ENCODE data around the gene TMEM81. TPM values are rescaled to one million over a fixed set of nuclear protein-coding genes. Genes with fewer than 3 reads are reported as not detected.

Gene TMEM81
- total RNA-seq, 1 experiment from 2014 or later = 6.0 TPM

DNA sequence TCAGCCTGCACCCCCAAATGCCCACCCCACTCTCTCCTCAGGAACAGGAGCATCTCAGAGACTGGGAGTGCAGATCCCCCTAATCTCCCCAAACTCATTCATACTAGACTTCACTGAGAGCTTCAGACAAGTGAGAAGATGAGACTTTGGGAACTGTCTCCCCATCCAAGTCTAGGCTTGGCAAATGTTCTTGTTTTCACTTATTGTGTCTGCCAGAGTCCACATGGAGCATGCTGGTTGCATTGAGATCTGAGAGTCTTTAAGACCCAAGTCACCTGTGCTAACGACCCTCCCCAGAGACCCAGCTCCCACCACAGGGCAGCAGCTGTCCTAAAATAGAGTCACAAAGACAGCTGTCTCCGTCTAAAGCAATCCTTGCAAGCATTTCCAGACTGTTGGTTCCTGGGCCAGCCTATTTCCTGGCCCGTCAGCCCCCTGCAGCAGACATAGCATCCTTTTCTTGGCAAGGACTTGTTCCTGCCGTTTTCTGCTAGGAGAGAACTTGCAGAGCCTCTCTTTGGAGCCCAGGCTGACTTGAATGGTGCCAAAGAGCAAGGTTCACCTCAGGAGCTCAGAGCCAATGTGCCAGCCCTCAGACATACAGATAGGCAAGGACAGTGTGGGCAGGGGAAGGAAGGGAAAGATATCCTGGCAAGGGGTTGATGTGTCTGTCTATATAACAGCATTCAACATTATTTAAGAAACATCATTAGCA is 43.1 kb downstream of the TMEM81 start:
- DNase-seq (ENCODE audit: extremely low read depth, low read depth) = no peak

- no peak for DNase-seq (ENCODE audit: extremely low read depth, low read depth)
Measured at GRCh38 chr1:205038132-205038786, 46.0 kb downstream of the TMEM81 start.

DNA sequence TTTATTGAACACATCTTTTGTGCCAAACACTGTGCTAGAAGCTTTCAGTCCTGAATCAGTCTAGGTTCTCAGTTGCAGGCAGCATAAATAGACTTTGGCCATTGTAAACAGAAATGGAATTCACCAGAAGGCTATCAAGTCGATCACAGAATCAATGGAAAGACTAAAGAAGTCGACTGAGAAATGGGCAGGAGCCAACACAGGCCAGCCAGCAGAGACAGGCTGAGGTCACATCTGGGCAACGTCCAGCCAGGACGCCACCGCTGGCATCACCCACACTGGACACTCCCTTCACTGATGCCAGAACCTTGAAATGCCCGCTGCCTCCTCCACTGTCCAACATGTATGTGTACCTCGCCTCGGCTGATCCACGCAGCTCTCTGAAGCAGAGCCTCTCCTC is 46.7 kb downstream of the TMEM81 start:
- no peak for DNase-seq (ENCODE audit: extremely low read depth, low read depth)

Other genes starting within 250 kb of the TMEM81 start
- 0.12 and 0.52 TPM in 2 replicates for gene NFASC, start 213.6 kb downstream of the TMEM81 start, total RNA-seq (2014; rRNA removed; shearing (Covaris generic))
- 0.20 TPM in 1 of 2 replicates, not detected in the other for gene CNTN2, start 41.2 kb downstream of the TMEM81 start, total RNA-seq (2014; rRNA removed; shearing (Covaris generic))
- gene RBBP5, start 37.5 kb upstream of the TMEM81 start, total RNA-seq (2014; rRNA removed; shearing (Covaris generic)) = 24.7 and 29.5 TPM in 2 replicates
- 14.2 and 14.6 TPM in 2 replicates for gene DSTYK, start 127.2 kb upstream of the TMEM81 start, total RNA-seq (2014; rRNA removed; shearing (Covaris generic))
- gene TMCC2, start 143.5 kb upstream of the TMEM81 start, total RNA-seq (2014; rRNA removed; shearing (Covaris generic)) = 1.5 and 1.8 TPM in 2 replicates
- 5.4 and 6.7 TPM in 2 replicates for gene NUAK2, start 237.3 kb upstream of the TMEM81 start, total RNA-seq (2014; rRNA removed; shearing (Covaris generic))